NCI-H1417 treated with DMSO at 0.1 percent for 48 hours (cell line): ENCODE measurements around the gene MAPK1.
"Not testable (repeated sequence)": the region's sequence is repeated elsewhere in the genome, so short reads cannot be mapped to it uniquely, and the experiment has no call there.

Experiments
- DNase-seq: peaks from one replicate; lab custom pipeline; 2025; lab: John Stamatoyannopoulos, UW

Gene MAPK1

DNA sequence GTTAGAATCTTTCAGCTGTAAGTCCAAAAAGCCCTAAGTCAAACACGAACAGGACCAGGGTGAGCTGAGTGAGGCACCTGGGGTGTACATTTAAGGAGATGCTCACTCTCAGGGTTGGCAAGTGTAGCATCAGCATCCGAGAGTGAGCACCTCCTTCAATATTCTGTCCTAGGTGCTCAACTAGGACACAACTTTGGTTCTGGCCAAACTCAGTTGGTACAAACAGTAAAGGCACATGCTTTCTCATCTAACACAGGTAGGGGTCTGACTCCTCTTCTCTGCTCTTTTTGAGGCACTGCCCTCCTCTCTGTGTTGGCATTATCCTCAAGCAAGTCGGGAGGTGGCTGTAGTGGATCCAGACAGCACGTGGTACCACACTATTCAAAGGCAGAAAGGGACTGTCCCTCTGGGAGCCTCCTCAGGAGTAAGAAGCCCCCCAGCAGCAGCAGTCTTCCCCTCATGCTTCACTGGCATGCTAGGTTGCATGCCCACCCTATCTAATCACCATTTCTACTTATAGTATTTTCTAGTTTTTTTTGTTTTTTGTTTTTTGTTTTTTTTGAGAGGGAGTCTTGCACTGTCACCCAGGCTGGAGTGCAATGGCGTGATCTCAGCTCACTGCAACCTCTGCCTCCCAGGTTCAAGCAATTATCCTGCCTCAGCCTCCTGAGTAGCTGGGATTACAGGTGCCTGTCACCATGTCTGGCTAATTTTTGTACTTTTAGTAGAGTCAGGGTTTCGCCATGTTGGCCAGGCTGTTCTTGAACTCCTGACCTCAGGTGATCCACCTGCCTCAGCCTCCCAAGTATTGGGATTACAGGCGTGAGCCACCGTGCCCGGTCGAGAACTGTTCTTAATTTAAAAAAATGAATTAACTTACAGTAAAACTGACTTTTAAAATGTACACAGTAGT is 14.7 kb upstream of the MAPK1 start:
- DNase-seq: no peak

GRCh38 chr22:21876486-21877176 is 9.2 kb upstream of the MAPK1 start:
- DNase-seq: no peak

DNA sequence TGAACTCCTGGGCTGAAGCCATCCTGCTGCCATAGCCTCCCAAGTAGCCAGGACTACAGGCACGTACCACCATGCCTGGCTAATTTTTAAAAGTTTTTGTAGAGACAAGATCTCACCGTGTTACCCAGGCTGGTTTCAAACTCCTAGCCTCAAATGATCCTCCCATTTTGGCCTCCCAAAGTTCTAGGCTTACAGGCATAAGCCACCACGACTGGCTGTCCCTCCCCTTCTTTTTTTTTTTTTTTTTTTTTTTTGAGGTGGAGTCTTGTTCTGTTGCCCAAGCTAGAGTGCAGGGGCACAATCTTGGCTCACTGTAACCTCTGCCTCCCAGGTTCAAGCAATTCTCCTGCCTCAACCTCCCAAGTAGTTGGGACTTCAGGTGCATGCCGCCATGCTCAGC is 7.5 kb upstream of the MAPK1 start:
- not testable (repeated sequence) for DNase-seq

GRCh38 chr22:21873619-21874018 is 6.2 kb upstream of the MAPK1 start:
- no peak for DNase-seq

DNA sequence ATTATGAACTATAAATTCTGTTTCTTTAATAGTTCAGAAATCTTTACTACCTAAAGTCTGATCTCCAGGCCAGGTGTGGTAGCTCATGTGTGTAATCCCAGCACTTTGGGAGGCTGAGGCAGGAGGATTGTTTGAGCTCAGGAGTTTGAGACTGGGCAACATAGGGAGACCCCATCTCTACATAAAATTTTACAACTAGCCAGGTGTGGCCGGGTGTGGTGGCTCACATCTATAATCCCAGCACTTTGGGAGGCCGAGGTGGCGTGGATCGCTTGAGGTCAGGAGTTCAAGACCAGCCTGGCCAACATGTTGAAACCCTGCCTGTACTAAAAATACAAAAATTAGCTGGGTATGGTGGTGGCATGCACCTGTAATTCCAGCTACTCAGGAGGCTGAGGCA is 5.3 kb upstream of the MAPK1 start:
- not testable (repeated sequence) for DNase-seq

GRCh38 chr22:21868651-21869050 is 1.2 kb upstream of the MAPK1 start:
- no peak for DNase-seq

- DNase-seq: no peak
These were observed 465 bp downstream of the MAPK1 start for GRCh38 chr22:21866833-21867527.

DNA sequence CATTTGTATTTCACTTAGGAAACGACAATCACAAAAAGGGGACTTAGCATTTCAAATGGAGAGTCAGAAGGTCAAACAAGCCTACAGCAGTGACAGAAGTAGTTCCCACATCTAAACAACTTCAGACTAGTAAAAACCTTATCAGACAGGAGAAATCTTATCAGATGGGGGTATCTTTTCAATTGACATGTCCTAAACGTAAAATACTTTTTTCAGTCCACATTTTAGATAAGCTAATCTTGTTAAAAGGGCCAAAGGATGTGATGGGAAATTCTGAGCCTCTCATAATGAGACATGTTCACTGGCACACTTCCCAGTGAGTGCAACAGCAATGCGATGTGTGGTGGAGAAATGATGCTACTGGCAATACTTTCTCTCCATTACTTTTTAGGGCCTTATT is 2.4 kb downstream of the MAPK1 start:
- no peak for DNase-seq

- no peak for DNase-seq
These were observed 4.8 kb downstream of the MAPK1 start for GRCh38 chr22:21862386-21863245.

DNA sequence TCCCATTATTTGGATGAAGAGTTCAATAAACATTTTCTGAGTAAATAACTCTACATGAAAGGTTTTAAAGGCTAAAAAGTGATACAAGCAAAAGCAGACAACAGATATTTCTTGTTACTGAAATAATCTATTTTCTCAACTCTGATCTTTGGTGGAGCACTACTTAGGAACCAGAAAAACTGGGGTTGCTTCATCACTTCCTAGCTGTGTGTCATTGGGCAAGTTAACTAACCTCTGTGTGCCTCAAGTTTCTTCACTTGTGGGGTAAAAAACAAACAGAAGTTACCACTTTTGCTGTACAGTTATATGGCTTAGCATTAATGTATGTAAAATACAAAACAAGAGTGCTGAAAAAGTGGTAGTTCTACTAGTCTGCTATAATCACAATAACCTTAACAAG is 5.6 kb downstream of the MAPK1 start:
- no peak for DNase-seq

DNA sequence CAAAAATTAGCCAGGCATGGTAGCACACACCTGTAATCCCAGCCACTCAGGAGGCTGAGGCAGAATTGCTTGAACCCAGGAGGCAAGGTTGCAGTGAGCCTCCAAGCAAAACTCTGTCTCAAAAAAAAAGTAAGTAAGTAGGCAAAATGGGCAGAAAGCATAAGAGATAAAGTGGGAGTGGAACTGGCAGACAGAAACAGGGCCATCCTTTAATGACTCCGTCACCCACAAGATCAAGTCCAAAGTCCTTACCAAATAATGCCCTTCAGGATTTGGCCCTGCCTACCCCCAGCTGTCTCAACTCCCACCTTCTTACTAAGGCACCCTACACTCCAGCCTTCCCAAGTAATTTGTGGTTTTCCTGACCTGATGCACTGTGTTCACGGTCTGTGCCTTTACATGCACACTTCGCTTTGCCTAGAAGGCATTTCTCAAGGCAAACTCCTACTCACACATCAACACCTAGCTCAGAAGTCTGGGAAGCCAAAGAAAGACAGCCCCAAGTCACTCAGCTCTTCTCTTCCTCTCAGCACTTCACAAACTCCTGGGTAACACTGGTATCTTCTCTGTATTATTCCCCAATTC is 6.1 kb downstream of the MAPK1 start:
- no peak for DNase-seq

GRCh38 chr22:21860491-21861039 is 6.9 kb downstream of the MAPK1 start:
- DNase-seq: no peak

GRCh38 chr22:21858025-21858764 is 9.2 kb downstream of the MAPK1 start:
- no peak for DNase-seq

DNA sequence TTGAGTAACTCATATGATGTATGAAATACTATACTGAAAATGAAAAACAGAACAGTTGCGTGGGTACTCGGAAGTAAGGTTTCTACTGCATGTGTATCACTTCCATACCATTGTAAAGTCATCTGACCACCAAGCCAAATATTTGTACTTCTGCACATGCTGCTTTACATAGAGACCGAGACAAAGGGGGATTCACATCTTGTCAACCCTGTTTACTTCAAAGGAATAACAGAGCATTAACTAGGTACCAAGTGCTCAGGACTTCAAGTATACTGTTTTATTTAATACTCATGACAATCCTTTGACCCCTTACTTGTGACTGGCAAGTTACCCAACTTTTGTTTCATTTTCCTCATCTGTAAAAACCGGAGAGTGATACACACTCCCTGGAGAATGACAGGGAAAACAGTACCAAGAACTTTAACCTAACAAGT is 9.9 kb downstream of the MAPK1 start:
- DNase-seq: no peak

DNA sequence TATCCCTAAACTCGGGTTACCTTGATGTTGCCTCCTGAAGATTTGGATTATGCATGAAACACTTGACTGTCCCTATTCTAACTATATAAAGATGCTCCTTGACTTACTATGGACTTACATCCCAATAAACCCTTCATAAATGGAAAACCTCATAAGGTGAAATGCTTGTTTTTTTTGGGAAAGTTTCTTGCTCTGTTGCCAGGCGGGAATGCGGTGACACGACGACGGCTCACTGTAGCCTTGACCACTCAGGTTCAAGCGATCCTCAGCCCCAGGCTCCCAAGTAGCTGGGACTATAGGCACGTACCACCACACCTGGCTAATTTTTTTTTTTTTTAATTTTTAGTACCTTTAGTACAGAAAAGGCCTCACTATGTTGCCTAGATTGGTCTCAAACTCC is 10.6 kb downstream of the MAPK1 start:
- DNase-seq: no peak

DNA sequence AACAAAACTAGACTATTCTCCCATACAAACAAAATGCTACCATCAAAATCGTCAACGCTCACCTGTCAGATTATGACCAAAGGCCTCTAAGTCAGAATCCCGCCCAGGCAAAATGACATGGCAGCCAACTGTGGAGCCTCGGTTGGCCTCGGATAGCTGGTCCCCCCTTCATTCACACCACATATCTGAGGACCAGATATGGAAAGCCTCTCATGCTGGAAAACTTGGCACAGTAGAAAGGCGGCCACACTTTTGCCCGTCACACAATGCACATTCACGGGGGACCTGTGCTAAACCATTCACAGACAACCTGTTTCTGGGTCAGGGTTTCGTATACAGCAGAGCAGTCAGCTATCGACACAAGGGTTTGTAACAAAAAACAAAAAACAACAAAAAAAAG is 11.2 kb downstream of the MAPK1 start:
- no peak for DNase-seq

DNA sequence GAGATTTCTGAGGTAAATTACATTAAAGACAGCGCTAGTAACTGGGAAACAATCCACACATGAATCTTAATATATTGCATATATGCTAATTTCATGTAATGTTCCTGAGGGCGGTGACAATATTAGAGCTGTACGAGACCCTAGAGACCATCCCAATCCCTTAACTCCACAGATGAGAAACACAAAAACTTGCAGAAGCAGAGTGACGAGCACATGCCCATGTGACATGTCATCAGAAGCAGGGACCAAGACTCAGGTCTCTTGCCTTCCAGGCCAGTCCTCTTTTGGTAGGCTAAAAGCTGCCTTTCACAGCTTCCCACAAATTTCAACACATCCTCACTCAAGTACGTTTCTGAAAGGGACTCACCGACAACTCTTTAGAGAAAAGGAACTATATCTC is 11.8 kb downstream of the MAPK1 start:
- DNase-seq: no peak

DNA sequence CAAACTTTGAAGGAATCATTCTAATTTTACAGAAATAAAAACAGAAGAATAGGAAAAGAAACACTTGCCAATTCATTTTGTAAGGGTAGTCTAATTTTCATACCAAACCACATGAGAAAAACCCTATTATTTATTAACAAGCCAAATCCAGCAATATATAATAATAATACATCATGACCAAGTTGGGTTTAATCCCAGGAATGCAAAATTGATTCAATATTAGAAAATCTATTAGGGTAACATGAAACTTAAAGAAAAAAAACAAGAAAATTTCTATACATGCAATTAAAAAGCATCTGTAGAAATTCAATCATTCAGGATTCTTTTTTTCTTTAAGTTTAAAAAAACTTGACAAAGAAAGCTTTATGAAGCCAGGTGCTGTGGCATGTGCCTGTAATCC is 16.8 kb downstream of the MAPK1 start:
- DNase-seq: no peak

GRCh38 chr22:21849489-21849888 is 18.0 kb downstream of the MAPK1 start:
- no peak for DNase-seq

GRCh38 chr22:21848057-21848456 is 19.4 kb downstream of the MAPK1 start:
- not testable (repeated sequence) for DNase-seq
